K562 (cell line): Measurements from ENCODE around the gene SLC31A1. TPM values are rescaled to one million over a fixed set of nuclear protein-coding genes. Genes with fewer than 3 reads are reported as not detected.

ENCODE experiments used
- CBFA2T2 ChIP-seq: fragments of 450-650 bp; conservative IDR thresholded peaks from 2 replicates; pipeline ENCODE4 v1.6.1; 2017; ENCODE audit warnings: mild to moderate bottlenecking
- CBX2 ChIP-seq: fragments of 200-600 bp; sonication (generic); IDR thresholded peaks from one replicate; pipeline ENCODE4 v1.6.1; 2012; ENCODE audit warnings: mild to moderate bottlenecking, low read length, inconsistent platforms; ENCODE audit not compliant: insufficient read depth, poor library complexity, severe bottlenecking
- CCAR2 ChIP-seq: fragments of 200-400 bp; formaldehyde crosslinking; IDR thresholded peaks from 2 replicates; pipeline ENCODE4 v1.6.1; 2017; ENCODE audit warnings: mild to moderate bottlenecking, low read depth, low read length
- DIDO1 ChIP-seq: fragments of 450-650 bp; IDR thresholded peaks from 2 replicates; pipeline ENCODE4 v1.6.1; 2016; ENCODE audit warnings: low read depth, missing biosample characterization, missing genetic modification characterization
- KLF10 ChIP-seq: fragments of 250-450 bp; sonication (Bioruptor Pico); IDR thresholded peaks from 2 replicates; pipeline ENCODE4 v1.6.1; 2021; ENCODE audit warnings: matching md5 sums
- NR1H2 ChIP-seq: sonication (generic); formaldehyde crosslinking; IDR thresholded peaks from 2 replicates; pipeline ENCODE4 v1.4.0; 2020; ENCODE audit warnings: mild to moderate bottlenecking, missing genetic modification reagents
- NR2C2 ChIP-seq, 2 experiments: fragments of 200-800 bp in 1 of 2; sonication (Bioruptor generic) in 1 of 2; sonication (generic) in 1 of 2; formaldehyde crosslinking in 1 of 2; IDR thresholded peaks; 2 replicates each; pipeline versions ENCODE4 v1.6.1 to v1.8.0; 2016 to 2022; ENCODE audit warnings: mild to moderate bottlenecking in 1 of 2, missing compliant biosample characterization in 1 of 2, missing genetic modification characterization in 1 of 2, missing genetic modification reagents in 1 of 2
- PTTG1 ChIP-seq: fragments of 450-650 bp; IDR thresholded peaks from 2 replicates; pipeline ENCODE4 v1.6.1; 2016; ENCODE audit warnings: low read depth, mild to moderate bottlenecking, missing genetic modification characterization, missing compliant biosample characterization
- RBM14 ChIP-seq: fragments of 200-400 bp; formaldehyde crosslinking; IDR thresholded peaks from 2 replicates; pipeline ENCODE4 v1.6.1; 2018; ENCODE audit warnings: low read depth, mild to moderate bottlenecking, low read length, moderate library complexity, borderline replicate concordance; ENCODE audit not compliant: insufficient read depth
- RNF219 ChIP-seq: fragments of 250-450 bp; sonication (Bioruptor Pico); IDR thresholded peaks from 2 replicates; pipeline ENCODE4 v1.5.0; 2022; ENCODE audit warnings: mild to moderate bottlenecking
- SIRT6 ChIP-seq: IDR thresholded peaks from one replicate; pipeline ENCODE4 v1.6.1; 2012; ENCODE audit warnings: low read depth, mild to moderate bottlenecking, control low read depth, inconsistent platforms, low read length, moderate library complexity
- SNRNP70 ChIP-seq: fragments of 200-400 bp; formaldehyde crosslinking; optimal IDR thresholded peaks from 2 replicates; pipeline ENCODE3; 2017; ENCODE audit warnings: low read depth, low read length
- SP2 ChIP-seq: IDR thresholded peaks from 2 replicates; pipeline ENCODE4 v1.6.1; 2011; ENCODE audit warnings: mild to moderate bottlenecking, low read depth, low read length, moderate library complexity; ENCODE audit not compliant: poor library complexity, severe bottlenecking; ENCODE audit errors: extremely low read depth
- SPI1 ChIP-seq: IDR thresholded peaks from 2 replicates; pipeline ENCODE4 v1.6.1; 2011; ENCODE audit warnings: low read depth, low read length, control low read depth, borderline replicate concordance
- SRSF1 ChIP-seq: fragments of 200-400 bp; formaldehyde crosslinking; IDR thresholded peaks from 2 replicates; pipeline ENCODE4 v1.6.1; 2017; ENCODE audit warnings: mild to moderate bottlenecking, low read depth, low read length, moderate library complexity
- ZNF134 ChIP-seq: fragments of 250-450 bp; sonication (Bioruptor Pico); conservative IDR thresholded peaks from 2 replicates; pipeline ENCODE4 v1.4.0; 2020
- ZNF444 ChIP-seq: fragments of 250-450 bp; sonication (Bioruptor Pico); IDR thresholded peaks from 2 replicates; pipeline ENCODE4 v1.4.0; 2020; ENCODE audit warnings: mild to moderate bottlenecking, moderate library complexity
- ZNF79 ChIP-seq: fragments of 250-450 bp; sonication (Bioruptor Pico); IDR thresholded peaks from 2 replicates; pipeline ENCODE4 v1.4.0; 2020; ENCODE audit warnings: low read depth, mild to moderate bottlenecking, moderate library complexity
- ZSCAN32 ChIP-seq: fragments of 450-650 bp; formaldehyde crosslinking; IDR thresholded peaks from 2 replicates; pipeline ENCODE4 v1.4.0; 2020; ENCODE audit warnings: mild to moderate bottlenecking, moderate library complexity
- polyA plus RNA-seq, 8 experiments: library from polyadenylated mRNA; depleted of rRNA in 4 of 8; stranded (reverse) in 5 of 8; unstranded in 3 of 8; fragments of >200 nt; fragmentation: Nextera tagmentation in 2 of 8; fragmentation: Illumina TruSeq in 1 of 8; extraction: Ambion mirVana in 2 of 8; extraction: Trizol in 1 of 8; gene quantifications; 2 replicates each; pipeline versions ENCODE4 v1.2.1 to v1.2.3, GENCODE V29; 2011 to 2014; ENCODE audit warnings: inconsistent platforms in 1 of 8, missing spikeins in 1 of 8
- total RNA-seq, 7 experiments: library from RNA; depleted of rRNA in 6 of 7; stranded (reverse); fragments of >200 nt in 6 of 7; fragmentation: Illumina TruSeq in 2 of 7; extraction: Trizol in 2 of 7; gene quantifications; 2 replicates each; pipeline versions ENCODE4 v1.2.1 to v1.2.3, GENCODE V29; 2011 to 2021; ENCODE audit warnings: low replicate concordance in 1 of 7
- TF ChIP-seq, protein P1 (sequence below): fragments of 450-650 bp; formaldehyde crosslinking; IDR thresholded peaks from 2 replicates; pipeline ENCODE4 v1.4.0; 2022; ENCODE audit warnings: mild to moderate bottlenecking, moderate library complexity
- TF ChIP-seq, protein P2 (sequence below): fragments of 250-450 bp; sonication (Bioruptor Pico); IDR thresholded peaks from 2 replicates; pipeline ENCODE4 v1.5.0; 2021; ENCODE audit warnings: mild to moderate bottlenecking, borderline replicate concordance

The SLC31A1 gene
- total and polyA plus RNA-seq, 9 of the 15 experiments (the other 6 are each of a cell fraction or from before 2014, with no cell fraction given) = 15.4 to 40.7 (median 25.9) TPM

- no peak for TF ChIP-seq ZNF444 (CRISPR knock-in tag)
- no peak for TF ChIP-seq ZSCAN32 (CRISPR knock-in tag)
- no peak for TF ChIP-seq CBFA2T2
- TF ChIP-seq CCAR2 = no peak
- TF ChIP-seq PTTG1 = no peak
- peak; percentile 96 for TF ChIP-seq NR2C2 (CRISPR knock-in tag; IDR thresholded peaks at IDR 0.05)
- TF ChIP-seq NR2C2 (tag; IDR thresholded peaks at IDR 0.05) = peak; percentile 98
- TF ChIP-seq SP2 = no peak
- TF ChIP-seq SIRT6 = no peak
- TF ChIP-seq KLF10 (CRISPR knock-in tag) = no peak
- no peak for TF ChIP-seq NR1H2
- TF ChIP-seq, protein P1, sequence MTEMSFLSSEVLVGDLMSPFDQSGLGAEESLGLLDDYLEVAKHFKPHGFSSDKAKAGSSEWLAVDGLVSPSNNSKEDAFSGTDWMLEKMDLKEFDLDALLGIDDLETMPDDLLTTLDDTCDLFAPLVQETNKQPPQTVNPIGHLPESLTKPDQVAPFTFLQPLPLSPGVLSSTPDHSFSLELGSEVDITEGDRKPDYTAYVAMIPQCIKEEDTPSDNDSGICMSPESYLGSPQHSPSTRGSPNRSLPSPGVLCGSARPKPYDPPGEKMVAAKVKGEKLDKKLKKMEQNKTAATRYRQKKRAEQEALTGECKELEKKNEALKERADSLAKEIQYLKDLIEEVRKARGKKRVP = no peak
- TF ChIP-seq DIDO1 = no peak; the same call in 1 of the 2 replicates
- TF ChIP-seq, protein P2, sequence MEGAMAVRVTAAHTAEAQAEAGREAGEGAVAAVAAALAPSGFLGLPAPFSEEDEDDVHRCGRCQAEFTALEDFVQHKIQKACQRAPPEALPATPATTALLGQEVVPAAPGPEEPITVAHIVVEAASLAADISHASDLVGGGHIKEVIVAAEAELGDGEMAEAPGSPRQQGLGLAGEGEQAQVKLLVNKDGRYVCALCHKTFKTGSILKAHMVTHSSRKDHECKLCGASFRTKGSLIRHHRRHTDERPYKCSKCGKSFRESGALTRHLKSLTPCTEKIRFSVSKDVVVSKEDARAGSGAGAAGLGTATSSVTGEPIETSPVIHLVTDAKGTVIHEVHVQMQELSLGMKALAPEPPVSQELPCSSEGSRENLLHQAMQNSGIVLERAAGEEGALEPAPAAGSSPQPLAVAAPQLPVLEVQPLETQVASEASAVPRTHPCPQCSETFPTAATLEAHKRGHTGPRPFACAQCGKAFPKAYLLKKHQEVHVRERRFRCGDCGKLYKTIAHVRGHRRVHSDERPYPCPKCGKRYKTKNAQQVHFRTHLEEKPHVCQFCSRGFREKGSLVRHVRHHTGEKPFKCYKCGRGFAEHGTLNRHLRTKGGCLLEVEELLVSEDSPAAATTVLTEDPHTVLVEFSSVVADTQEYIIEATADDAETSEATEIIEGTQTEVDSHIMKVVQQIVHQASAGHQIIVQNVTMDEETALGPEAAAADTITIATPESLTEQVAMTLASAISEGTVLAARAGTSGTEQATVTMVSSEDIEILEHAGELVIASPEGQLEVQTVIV = no peak
- TF ChIP-seq CBX2 = no peak
- TF ChIP-seq SRSF1 = no peak
- no peak for TF ChIP-seq RBM14
- TF ChIP-seq SPI1 = peak; percentile 95
- no peak for TF ChIP-seq SNRNP70
- TF ChIP-seq ZNF79 (CRISPR knock-in tag) = no peak
- TF ChIP-seq RNF219 = no peak
- TF ChIP-seq ZNF134 (CRISPR knock-in tag) = no peak
Observed at GRCh38 chr9:113275157-113276131, 54.1 kb downstream of the SLC31A1 start, which contains the start of the genes CDC26 and PRPF4 (continued).
